Sigmoid colon (tissue), 7 donors: ENCODE measurements around the gene ITPA. TPM values are rescaled to one million over a fixed set of nuclear protein-coding genes. Genes with fewer than 3 reads are reported as not detected.

Experiments used
- DNase-seq: peaks from one replicate; pipeline ENCODE4 v3.0.0-alpha.2; 2019
- H3K27ac ChIP-seq, 4 donors: fragments of 200-600 bp; sonication (generic); one replicate each; pipeline ENCODE4 v1.5.1; 2016 to 2019; ENCODE audit warnings: mild to moderate bottlenecking in 1 of 4
- H3K27me3 ChIP-seq, 3 donors: fragments of 200-600 bp; sonication (generic); one replicate each; pipeline ENCODE4 v1.5.1; 2019; ENCODE audit warnings: mild to moderate bottlenecking in 1 of 3
- H3K36me3 ChIP-seq, 4 donors: fragments of 200-600 bp; sonication (generic); one replicate each; pipeline ENCODE4 v1.5.1; 2016 to 2019
- H3K4me1 ChIP-seq, 4 donors: fragments of 200-600 bp; sonication (generic); one replicate each; pipeline ENCODE4 v1.5.1; 2017 to 2019
- H3K4me3 ChIP-seq, 4 donors: fragments of 200-600 bp; sonication (generic); one replicate each; pipeline ENCODE4 v1.5.1; 2017 to 2019; ENCODE audit warnings: mild to moderate bottlenecking in 2 of 4, moderate library complexity in 1 of 4
- H3K9me3 ChIP-seq, 4 donors: fragments of 200-600 bp in 3 of 4; sonication (generic) in 3 of 4; one replicate each; pipeline versions ENCODE4 v1.5.1 to v1.6.1; 2013 to 2019
- EP300 ChIP-seq, 4 donors: sonication (generic); formaldehyde crosslinking; IDR thresholded peaks; one replicate each; pipeline ENCODE4 v1.6.1; 2017; ENCODE audit warnings: antibody characterized with exemption in 4 of 4
- POLR2A ChIP-seq, 2 donors: fragments of 450-650 bp; IDR thresholded peaks; one replicate each; pipeline ENCODE4 v1.6.1; 2016; ENCODE audit warnings: antibody characterized with exemption in 2 of 2, mild to moderate bottlenecking in 2 of 2, moderate library complexity in 2 of 2
- POLR2AphosphoS5 ChIP-seq, 4 donors: sonication (generic); formaldehyde crosslinking; IDR thresholded peaks; one replicate each; pipeline ENCODE4 v1.6.1; 2017; ENCODE audit warnings: antibody characterized with exemption in 4 of 4
- WGBS, 2 donors: extraction: QIAGEN DNeasy Blood & Tissue Kit; methylation state at CpG; one replicate each; pipeline ENCODE4 v1.1.7; 2013; 5-methylcytosine and 5-hydroxymethylcytosine counted together
- intact Hi-C: fragments of 100-400 bp; cut with DNase I; formaldehyde crosslinking; loops from one replicate; pipeline ENCODE4 v1.15.1; 2023
- polyA plus RNA-seq, 3 donors: library from polyadenylated mRNA; stranded (reverse); fragments of 200-250 nt; gene quantifications; one replicate each; pipeline ENCODE4 v1.2.3, GENCODE V29; 2013
- total RNA-seq, 4 donors: library from RNA; depleted of rRNA; stranded (reverse); fragments of >200 nt; gene quantifications; one replicate each; pipeline ENCODE4 v1.1.0, GENCODE V29; 2016
- TF ChIP-seq, protein P1 (sequence below), 4 experiments: fragments of 450-650 bp in 3 of 4; fragments of 200-600 bp in 1 of 4; IDR thresholded peaks; one replicate each; pipeline ENCODE4 v1.5.1; 2016 to 2019; ENCODE audit warnings: antibody characterized with exemption in 4 of 4, mild to moderate bottlenecking in 3 of 4, moderate library complexity in 2 of 4
- donor health status: healthy with polysubstance abuse.
- donor health status: Bipolar disorder and iron deficiency.
- donor health status: healthy.

The ITPA gene
- total and polyA plus RNA-seq, 7 donors, result 17.1 to 92.5 (median 31.7) TPM

GRCh38 chr20:3255728-3256127, 46.4 kb downstream of the ITPA start:
- 95 to 96% methylated on average over 5 of the region's 5 CpGs for WGBS, 2 donors
- no peak for DNase-seq
- Histone ChIP-seq H3K36me3 (peaks cover 22 to 92% (median 57%) of the 10 kb centered on the region in 4 donors), H3K4me3 (no peak overlapping the region), H3K4me1 (no peaks in the 10 kb centered on the region), H3K9me3 (no peaks in the 10 kb centered on the region), H3K27me3 (no peaks in the 10 kb centered on the region), H3K27ac (no peak overlapping the region)
- TF ChIP-seq, protein P1, sequence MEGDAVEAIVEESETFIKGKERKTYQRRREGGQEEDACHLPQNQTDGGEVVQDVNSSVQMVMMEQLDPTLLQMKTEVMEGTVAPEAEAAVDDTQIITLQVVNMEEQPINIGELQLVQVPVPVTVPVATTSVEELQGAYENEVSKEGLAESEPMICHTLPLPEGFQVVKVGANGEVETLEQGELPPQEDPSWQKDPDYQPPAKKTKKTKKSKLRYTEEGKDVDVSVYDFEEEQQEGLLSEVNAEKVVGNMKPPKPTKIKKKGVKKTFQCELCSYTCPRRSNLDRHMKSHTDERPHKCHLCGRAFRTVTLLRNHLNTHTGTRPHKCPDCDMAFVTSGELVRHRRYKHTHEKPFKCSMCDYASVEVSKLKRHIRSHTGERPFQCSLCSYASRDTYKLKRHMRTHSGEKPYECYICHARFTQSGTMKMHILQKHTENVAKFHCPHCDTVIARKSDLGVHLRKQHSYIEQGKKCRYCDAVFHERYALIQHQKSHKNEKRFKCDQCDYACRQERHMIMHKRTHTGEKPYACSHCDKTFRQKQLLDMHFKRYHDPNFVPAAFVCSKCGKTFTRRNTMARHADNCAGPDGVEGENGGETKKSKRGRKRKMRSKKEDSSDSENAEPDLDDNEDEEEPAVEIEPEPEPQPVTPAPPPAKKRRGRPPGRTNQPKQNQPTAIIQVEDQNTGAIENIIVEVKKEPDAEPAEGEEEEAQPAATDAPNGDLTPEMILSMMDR (IDR thresholded peaks at IDR 0.05), result no peak
- no peak for TF ChIP-seq EP300 (IDR thresholded peaks at IDR 0.05)
- no peak for TF ChIP-seq POLR2AphosphoS5 (IDR thresholded peaks at IDR 0.05)
- TF ChIP-seq POLR2A (IDR thresholded peaks at IDR 0.05), result no peak
- intact Hi-C loops, result no loop called here

- DNase-seq, result no peak
- Histone ChIP-seq H3K27me3 (no peaks in the 10 kb centered on the region), H3K9me3 (no peaks in the 10 kb centered on the region), H3K36me3 (peaks cover 27 to 94% (median 51%) of the 10 kb centered on the region in 4 donors), H3K4me1 (no peaks in the 10 kb centered on the region), H3K4me3 (no peak overlapping the region), H3K27ac (no peak overlapping the region)
- WGBS, 2 donors, result 89 to 91% methylated on average over 5 of the region's 5 CpGs
- intact Hi-C loops, result no loop called here
- TF ChIP-seq, protein P1 (IDR thresholded peaks at IDR 0.05), result no peak
- no peak for TF ChIP-seq EP300 (IDR thresholded peaks at IDR 0.05)
- no peak for TF ChIP-seq POLR2A (IDR thresholded peaks at IDR 0.05)
- no peak for TF ChIP-seq POLR2AphosphoS5 (IDR thresholded peaks at IDR 0.05)
Measured at GRCh38 chr20:3258429-3258828, 49.1 kb downstream of the ITPA start.

DNA sequence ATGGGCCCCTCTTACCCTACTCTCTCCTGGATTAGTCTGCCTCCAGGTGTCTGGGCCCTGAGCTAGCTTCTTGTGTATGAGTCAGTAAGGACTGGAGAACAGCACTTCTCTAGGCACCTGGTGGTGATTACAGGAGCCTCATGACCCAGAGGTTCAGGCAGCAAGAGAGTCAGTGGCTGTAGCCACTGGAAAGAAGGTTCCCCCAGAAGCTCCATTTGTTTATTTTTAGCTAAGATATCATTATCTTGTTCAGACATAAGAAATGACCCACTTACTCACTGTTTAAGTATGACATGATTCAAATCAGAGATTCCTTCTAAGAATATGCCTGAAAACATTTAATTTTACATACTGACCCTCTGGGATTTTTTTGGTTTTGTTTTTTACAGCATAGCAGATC, 53.3 kb downstream of the ITPA start:
- no peak overlapping the region for H3K4me3 ChIP-seq
- H3K27ac ChIP-seq, result no peak overlapping the region
- intact Hi-C loops, result no loop called here
- peaks cover 10 to 88% (median 47%) of the 10 kb centered on the region in 4 donors for H3K36me3 ChIP-seq
- H3K9me3 ChIP-seq, result no peaks in the 10 kb centered on the region
- no peak for DNase-seq
- no peaks in the 10 kb centered on the region for H3K4me1 ChIP-seq
- TF ChIP-seq POLR2A (IDR thresholded peaks at IDR 0.05), result no peak
- no peak for TF ChIP-seq EP300 (IDR thresholded peaks at IDR 0.05)
- TF ChIP-seq, protein P1 (IDR thresholded peaks at IDR 0.05), result no peak
- TF ChIP-seq POLR2AphosphoS5 (IDR thresholded peaks at IDR 0.05), result no peak
- no peaks in the 10 kb centered on the region for H3K27me3 ChIP-seq

GRCh38 chr20:3270051-3270450, 60.8 kb downstream of the ITPA start:
- DNase-seq, result no peak
- intact Hi-C loops, result no loop called here
- H3K27ac ChIP-seq, result no peak overlapping the region
- TF ChIP-seq, protein P1 (IDR thresholded peaks at IDR 0.05), result no peak
- TF ChIP-seq POLR2A (IDR thresholded peaks at IDR 0.05), result no peak
- TF ChIP-seq POLR2AphosphoS5 (IDR thresholded peaks at IDR 0.05), result no peak
- no peak for TF ChIP-seq EP300 (IDR thresholded peaks at IDR 0.05)
- no peak overlapping the region for H3K4me3 ChIP-seq
- WGBS, 2 donors, result 94 to 95% methylated on average over 4 of the region's 4 CpGs
- no peaks in the 10 kb centered on the region for H3K27me3 ChIP-seq
- H3K9me3 ChIP-seq, result no peaks in the 10 kb centered on the region
- H3K36me3 ChIP-seq, result peaks cover 3 to 86% (median 38%) of the 10 kb centered on the region in 4 donors
- H3K4me1 ChIP-seq, result no peaks in the 10 kb centered on the region

- Histone ChIP-seq H3K36me3 (peaks cover 15 to 95% (median 35%) of the 10 kb centered on the region in 4 donors), H3K27me3 (no peaks in the 10 kb centered on the region), H3K4me1 (no peaks in the 10 kb centered on the region), H3K9me3 (no peaks in the 10 kb centered on the region), H3K27ac (no peak overlapping the region), H3K4me3 (no peak overlapping the region)
- TF ChIP-seq, protein P1 (IDR thresholded peaks at IDR 0.05), result no peak
- TF ChIP-seq POLR2AphosphoS5 (IDR thresholded peaks at IDR 0.05), result no peak
- no peak for TF ChIP-seq POLR2A (IDR thresholded peaks at IDR 0.05)
- TF ChIP-seq EP300 (IDR thresholded peaks at IDR 0.05), result no peak
- intact Hi-C loops, result no loop called here
- no peak for DNase-seq
- 93 to 95% methylated on average over 4 of the region's 4 CpGs for WGBS, 2 donors
Measured at GRCh38 chr20:3273371-3273770, 64.1 kb downstream of the ITPA start.
